ENCODE results near the gene KCNK7.

The KCNK7 gene

GRCh38 chr11:65585396-65586246 lies 10.0 kb downstream of the KCNK7 start:
- DNase-seq, result no peak

GRCh38 chr11:65584723-65585171 lies 10.9 kb downstream of the KCNK7 start:
- no peak for DNase-seq

GRCh38 chr11:65584106-65584505 lies 11.5 kb downstream of the KCNK7 start:
- DNase-seq, result no peak

- DNase-seq, result no peak
Observed at GRCh38 chr11:65583589-65583988, 12.0 kb downstream of the KCNK7 start.

GRCh38 chr11:65581928-65582327 lies 13.7 kb downstream of the KCNK7 start:
- no peak for DNase-seq

- DNase-seq, result no peak
Observed at GRCh38 chr11:65580756-65581155, 14.8 kb downstream of the KCNK7 start.

GRCh38 chr11:65580031-65580692 lies 15.4 kb downstream of the KCNK7 start:
- DNase-seq, result no peak

- DNase-seq, result no peak
Observed at GRCh38 chr11:65579291-65579690, 16.3 kb downstream of the KCNK7 start.

- no peak for DNase-seq
Observed at GRCh38 chr11:65578667-65579066, 16.9 kb downstream of the KCNK7 start.

GRCh38 chr11:65578134-65578533 lies 17.5 kb downstream of the KCNK7 start:
- no peak for DNase-seq

- no peak for DNase-seq
Observed at GRCh38 chr11:65577756-65578109, 17.9 kb downstream of the KCNK7 start.

- DNase-seq, result no peak
Observed at GRCh38 chr11:65576867-65577755, 18.5 kb downstream of the KCNK7 start.

- no peak for DNase-seq
Observed at GRCh38 chr11:65576232-65576866, 19.3 kb downstream of the KCNK7 start.

GRCh38 chr11:65575568-65576231 lies 19.9 kb downstream of the KCNK7 start, which contains the start of gene EHBP1L1:
TSS of gene EHBP1L1 (plus strand) at chr11:65576053. CDS start at chr11:65576303, 250 bp downstream.
- DNase-seq, result no peak

GRCh38 chr11:65574811-65575567 lies 20.6 kb downstream of the KCNK7 start:
- DNase-seq, result no peak

GRCh38 chr11:65574109-65574810 lies 21.3 kb downstream of the KCNK7 start:
- DNase-seq, result peak; percentile 88

- no peak for DNase-seq
Observed at GRCh38 chr11:65573391-65574079, 22.1 kb downstream of the KCNK7 start.

- peak; percentile 67 for DNase-seq
Observed at GRCh38 chr11:65572356-65573051, 23.1 kb downstream of the KCNK7 start, which contains the start of gene FAM89B. TSS of gene FAM89B (plus strand) at chr11:65572538. CDS start at chr11:65572670, 132 bp downstream.

GRCh38 chr11:65571940-65572339 lies 23.7 kb downstream of the KCNK7 start:
- DNase-seq, result no peak

Measured in amniotic stem cell (primary cell).